ENCODE results near the gene LAMB3. TPM values are rescaled to one million over a fixed set of nuclear protein-coding genes. Genes with fewer than 3 reads are reported as not detected.
A peak's percentile ranks its signal among the peaks of the same experiment; 100 is the strongest.

The LAMB3 gene
- total RNA-seq, 1 experiment from 2014 or later = 473 TPM

GRCh38 chr1:209691237-209691636 is 39.0 kb upstream of the LAMB3 start:
- H3K27ac ChIP-seq (ENCODE audit: low read length) = no peak overlapping the region
- ATAC-seq = no peak
- no peak overlapping the region for H3K4me3 ChIP-seq (ENCODE audit: low read length)
- ChIA-PET POLR2A (ENCODE audit: unreplicated experiment) (interaction anchor here (1.4 kb wide), 1 partner anchor 39 kb away, joined by 3 read pairs; the partner anchor contains the start of gene LAMB3), CTCF (no interaction called here)
- no peaks in the 10 kb centered on the region for H4K20me1 ChIP-seq (ENCODE audit: low read length)
- TF ChIP-seq EZH2 (IDR thresholded peaks at IDR 0.05; ENCODE audit: low read length, unreplicated experiment) (no peak), CTCF (conservative IDR thresholded peaks at IDR 0.05; ENCODE audit: low read depth, low read length) (no peak), EZH2phosphoT487 (IDR thresholded peaks at IDR 0.05; ENCODE audit: borderline replicate concordance, low read length) (no peak)
- H3K9me3 ChIP-seq (ENCODE audit: low read length) = no peaks in the 10 kb centered on the region
- H3K4me1 ChIP-seq (ENCODE audit: insufficient read depth, low read length) = peaks cover 39% of the 10 kb centered on the region
- BruUV-seq (replicated peaks) = no TSS peak
- no peaks in the 10 kb centered on the region for H3K79me2 ChIP-seq (ENCODE audit: low read length)
- H3K9ac ChIP-seq (ENCODE audit: low read length) = no peak overlapping the region
- H3K9me2 ChIP-seq (replicated peaks; ENCODE audit: low read length) = no peaks in the 10 kb centered on the region
- intact Hi-C loops (cut with micrococcal nuclease) = loop anchor here (1.0 kb wide), 1 partner anchor 16 kb away; the partner anchor contains the start of gene G0S2
- no peaks in the 10 kb centered on the region for H3K27me3 ChIP-seq (ENCODE audit: low read length)
- H2AFZ ChIP-seq (ENCODE audit: low read length) = peak overlapping the region; percentile 40; the same call in 1 of the 2 replicates
- no peak overlapping the region for H3K4me2 ChIP-seq (ENCODE audit: low read length)
- no peak for DNase-seq
- H3K36me3 ChIP-seq (ENCODE audit: low read depth, low read length) = no peaks in the 10 kb centered on the region
- no peaks in the 10 kb centered on the region for H3F3A ChIP-seq (ENCODE audit: low read length, unreplicated experiment)

GRCh38 chr1:209689477-209689876 is 37.3 kb upstream of the LAMB3 start:
- Histone ChIP-seq H2AFZ (ENCODE audit: low read length) (no peak overlapping the region), H3K9me2 (replicated peaks; ENCODE audit: low read length) (no peaks in the 10 kb centered on the region), H3K27ac (ENCODE audit: low read length) (peak overlapping the region; percentile 34), H3K9me3 (ENCODE audit: low read length) (no peaks in the 10 kb centered on the region), H3K4me3 (ENCODE audit: low read length) (no peak overlapping the region), H3K4me1 (ENCODE audit: insufficient read depth, low read length) (peaks cover 39% of the 10 kb centered on the region), H3K27me3 (ENCODE audit: low read length) (no peaks in the 10 kb centered on the region), H3K36me3 (ENCODE audit: low read depth, low read length) (no peaks in the 10 kb centered on the region), H4K20me1 (ENCODE audit: low read length) (no peaks in the 10 kb centered on the region), H3F3A (ENCODE audit: low read length, unreplicated experiment) (no peaks in the 10 kb centered on the region), H3K9ac (ENCODE audit: low read length) (no peak overlapping the region), H3K79me2 (ENCODE audit: low read length) (no peaks in the 10 kb centered on the region), H3K4me2 (ENCODE audit: low read length) (peak overlapping the region; percentile 45)
- intact Hi-C loops (cut with micrococcal nuclease) = no loop called here
- CTCF ChIA-PET = no interaction called here
- no TSS peak for BruUV-seq (replicated peaks)
- DNase-seq (peak; percentile 65), ATAC-seq (no peak)
- POLR2A ChIA-PET (ENCODE audit: unreplicated experiment) = no interaction called here
- no peak for TF ChIP-seq EZH2 (IDR thresholded peaks at IDR 0.05; ENCODE audit: low read length, unreplicated experiment)

GRCh38 chr1:209688746-209689234 is 36.6 kb upstream of the LAMB3 start:
- no TSS peak for BruUV-seq (replicated peaks)

More at GRCh38 chr1:209688746-209689234, 36.6 kb upstream of the LAMB3 start:
- CTCF ChIA-PET = no interaction called here
- Histone ChIP-seq H3K27ac (ENCODE audit: low read length) (peak overlapping the region; percentile 34), H3F3A (ENCODE audit: low read length, unreplicated experiment) (no peaks in the 10 kb centered on the region), H3K36me3 (ENCODE audit: low read depth, low read length) (no peaks in the 10 kb centered on the region), H3K9me2 (replicated peaks; ENCODE audit: low read length) (no peaks in the 10 kb centered on the region), H3K4me3 (ENCODE audit: low read length) (no peak overlapping the region), H3K79me2 (ENCODE audit: low read length) (no peaks in the 10 kb centered on the region), H3K4me2 (ENCODE audit: low read length) (peak overlapping the region; percentile 45), H3K27me3 (ENCODE audit: low read length) (no peaks in the 10 kb centered on the region), H3K9me3 (ENCODE audit: low read length) (no peaks in the 10 kb centered on the region), H2AFZ (ENCODE audit: low read length) (no peak overlapping the region), H3K9ac (ENCODE audit: low read length) (no peak overlapping the region), H3K4me1 (ENCODE audit: insufficient read depth, low read length) (peaks cover 39% of the 10 kb centered on the region), H4K20me1 (ENCODE audit: low read length) (no peaks in the 10 kb centered on the region)
- POLR2A ChIA-PET (ENCODE audit: unreplicated experiment) = interaction anchor here (0.7 kb wide), 1 partner anchor 15 kb away, joined by 4 read pairs; no protein-coding TSS in a partner anchor
- ATAC-seq (peak; percentile 43), DNase-seq (peak; percentile 84)
- intact Hi-C loops (cut with micrococcal nuclease) = no loop called here
- TF ChIP-seq EZH2phosphoT487 (IDR thresholded peaks at IDR 0.05; ENCODE audit: borderline replicate concordance, low read length) = no peak
- TF ChIP-seq EZH2 (IDR thresholded peaks at IDR 0.05; ENCODE audit: low read length, unreplicated experiment) = no peak
- TF ChIP-seq CTCF (conservative IDR thresholded peaks at IDR 0.05; ENCODE audit: low read depth, low read length) = no peak

Data from PC-3 (cell line).